Suprapubic skin (tissue), 4 donors: ENCODE measurements around the gene JAK1.

Source experiments
- EP300 ChIP-seq: sonication (generic); formaldehyde crosslinking; IDR thresholded peaks from one replicate; pipeline ENCODE4 v1.6.1; 2017; ENCODE audit warnings: antibody characterized with exemption
- POLR2AphosphoS5 ChIP-seq, 3 donors: sonication (generic); formaldehyde crosslinking; IDR thresholded peaks; one replicate each; pipeline ENCODE4 v1.6.1; 2017; ENCODE audit warnings: antibody characterized with exemption in 3 of 3
- TF ChIP-seq, protein P1 (sequence below), 2 donors: fragments of 200-600 bp in 1 of 2; fragments of 450-650 bp in 1 of 2; sonication (generic) in 1 of 2; IDR thresholded peaks; one replicate each; pipeline ENCODE4 v1.5.1; 2016 to 2019; ENCODE audit warnings: antibody characterized with exemption in 2 of 2, mild to moderate bottlenecking in 1 of 2, moderate library complexity in 1 of 2

DNA sequence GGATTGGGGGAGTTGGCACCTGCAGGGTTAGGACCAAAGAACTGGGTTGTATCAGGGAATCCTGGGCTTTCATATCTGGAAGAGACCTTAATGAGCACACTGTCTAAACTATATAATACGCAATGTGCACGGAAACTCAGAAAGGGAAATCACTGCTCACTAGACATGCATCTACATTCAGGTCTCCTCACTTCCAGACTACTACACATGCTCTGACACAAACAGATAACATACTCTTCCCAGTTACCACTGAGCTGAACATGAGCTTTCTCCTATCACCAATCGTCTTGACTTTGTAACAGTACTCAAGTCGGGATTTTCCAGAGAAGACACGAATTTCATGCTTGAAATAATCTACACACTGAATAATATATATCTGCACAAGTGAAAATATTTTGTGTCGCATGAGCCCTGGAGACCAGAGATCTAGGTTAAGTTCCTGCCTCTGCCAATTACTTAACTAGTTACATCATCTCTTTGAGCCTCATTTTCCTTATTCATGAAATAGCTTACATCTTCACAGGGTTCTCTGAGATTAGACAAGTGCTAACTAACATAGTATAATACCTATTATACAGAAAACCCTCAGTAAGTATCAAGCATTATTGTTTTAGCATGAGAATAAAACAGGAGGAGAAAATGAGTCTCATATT, 101.1 kb downstream of the JAK1 start:
- TF ChIP-seq, protein P1, sequence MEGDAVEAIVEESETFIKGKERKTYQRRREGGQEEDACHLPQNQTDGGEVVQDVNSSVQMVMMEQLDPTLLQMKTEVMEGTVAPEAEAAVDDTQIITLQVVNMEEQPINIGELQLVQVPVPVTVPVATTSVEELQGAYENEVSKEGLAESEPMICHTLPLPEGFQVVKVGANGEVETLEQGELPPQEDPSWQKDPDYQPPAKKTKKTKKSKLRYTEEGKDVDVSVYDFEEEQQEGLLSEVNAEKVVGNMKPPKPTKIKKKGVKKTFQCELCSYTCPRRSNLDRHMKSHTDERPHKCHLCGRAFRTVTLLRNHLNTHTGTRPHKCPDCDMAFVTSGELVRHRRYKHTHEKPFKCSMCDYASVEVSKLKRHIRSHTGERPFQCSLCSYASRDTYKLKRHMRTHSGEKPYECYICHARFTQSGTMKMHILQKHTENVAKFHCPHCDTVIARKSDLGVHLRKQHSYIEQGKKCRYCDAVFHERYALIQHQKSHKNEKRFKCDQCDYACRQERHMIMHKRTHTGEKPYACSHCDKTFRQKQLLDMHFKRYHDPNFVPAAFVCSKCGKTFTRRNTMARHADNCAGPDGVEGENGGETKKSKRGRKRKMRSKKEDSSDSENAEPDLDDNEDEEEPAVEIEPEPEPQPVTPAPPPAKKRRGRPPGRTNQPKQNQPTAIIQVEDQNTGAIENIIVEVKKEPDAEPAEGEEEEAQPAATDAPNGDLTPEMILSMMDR (IDR thresholded peaks at IDR 0.05) = no peak
- TF ChIP-seq POLR2AphosphoS5 (IDR thresholded peaks at IDR 0.05) = no peak
- TF ChIP-seq EP300 = no peak
